ENCODE measurements around the gene MTHFD2. TPM values are rescaled to one million over a fixed set of nuclear protein-coding genes. Genes with fewer than 3 reads are reported as not detected.

Gene MTHFD2
- total RNA-seq, 2 donors from 2014 or later, result 12.9 to 15.8 TPM

DNA sequence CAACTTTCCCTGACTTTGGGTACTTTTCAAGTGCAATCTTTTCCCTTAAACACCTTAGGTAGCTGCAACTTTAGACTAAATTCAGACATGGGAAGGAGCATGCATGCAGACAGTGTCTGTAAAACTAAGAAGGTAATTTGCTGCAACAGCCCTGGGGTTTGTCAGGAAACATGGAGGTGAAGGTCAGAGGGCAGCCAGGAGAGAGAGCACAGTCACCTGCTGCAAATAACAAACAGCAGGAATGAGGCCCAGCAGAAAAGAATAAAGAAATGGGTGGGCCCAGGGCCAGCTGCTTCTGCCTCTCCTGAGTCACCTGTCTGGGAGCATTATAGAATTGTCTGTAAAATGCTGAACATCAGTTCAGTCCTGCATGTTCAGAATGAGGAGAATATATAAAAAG is 35.2 kb downstream of the MTHFD2 start:
- Histone ChIP-seq H3K27ac (no peak overlapping the region), H3K4me1 (no peaks in the 10 kb centered on the region), H3K27me3 (no peaks in the 10 kb centered on the region), H3K4me3 (no peak overlapping the region), H3K9me3 (no peaks in the 10 kb centered on the region), H3K36me3 (no peaks in the 10 kb centered on the region)
- DNase-seq (ENCODE audit: low spot score), result no peak
- TF ChIP-seq CTCF (IDR thresholded peaks at IDR 0.05), result no peak

- TF ChIP-seq CTCF (IDR thresholded peaks at IDR 0.05), result no peak
- no peaks in the 10 kb centered on the region for H3K4me1 ChIP-seq
- DNase-seq (ENCODE audit: low spot score), result no peak
- no peaks in the 10 kb centered on the region for H3K36me3 ChIP-seq
- no peak overlapping the region for H3K4me3 ChIP-seq
- no peak overlapping the region for H3K27ac ChIP-seq
- H3K27me3 ChIP-seq, result no peaks in the 10 kb centered on the region
- no peaks in the 10 kb centered on the region for H3K9me3 ChIP-seq
Measured at GRCh38 chr2:74235041-74235440, 36.6 kb downstream of the MTHFD2 start.

GRCh38 chr2:74238879-74239278 is 40.5 kb downstream of the MTHFD2 start:
- DNase-seq (ENCODE audit: low spot score), result no peak
- Histone ChIP-seq H3K36me3 (no peaks in the 10 kb centered on the region), H3K4me3 (no peak overlapping the region), H3K9me3 (no peaks in the 10 kb centered on the region), H3K27me3 (no peaks in the 10 kb centered on the region), H3K4me1 (no peaks in the 10 kb centered on the region), H3K27ac (no peak overlapping the region)
- TF ChIP-seq CTCF (IDR thresholded peaks at IDR 0.05), result no peak

- Histone ChIP-seq H3K9me3 (no peaks in the 10 kb centered on the region), H3K27ac (no peak overlapping the region), H3K36me3 (no peaks in the 10 kb centered on the region), H3K4me1 (no peaks in the 10 kb centered on the region), H3K27me3 (no peaks in the 10 kb centered on the region), H3K4me3 (no peak overlapping the region)
- no peak for DNase-seq (ENCODE audit: low spot score)
- TF ChIP-seq CTCF (IDR thresholded peaks at IDR 0.05), result no peak
Measured at GRCh38 chr2:74239346-74239745, 40.9 kb downstream of the MTHFD2 start.

DNA sequence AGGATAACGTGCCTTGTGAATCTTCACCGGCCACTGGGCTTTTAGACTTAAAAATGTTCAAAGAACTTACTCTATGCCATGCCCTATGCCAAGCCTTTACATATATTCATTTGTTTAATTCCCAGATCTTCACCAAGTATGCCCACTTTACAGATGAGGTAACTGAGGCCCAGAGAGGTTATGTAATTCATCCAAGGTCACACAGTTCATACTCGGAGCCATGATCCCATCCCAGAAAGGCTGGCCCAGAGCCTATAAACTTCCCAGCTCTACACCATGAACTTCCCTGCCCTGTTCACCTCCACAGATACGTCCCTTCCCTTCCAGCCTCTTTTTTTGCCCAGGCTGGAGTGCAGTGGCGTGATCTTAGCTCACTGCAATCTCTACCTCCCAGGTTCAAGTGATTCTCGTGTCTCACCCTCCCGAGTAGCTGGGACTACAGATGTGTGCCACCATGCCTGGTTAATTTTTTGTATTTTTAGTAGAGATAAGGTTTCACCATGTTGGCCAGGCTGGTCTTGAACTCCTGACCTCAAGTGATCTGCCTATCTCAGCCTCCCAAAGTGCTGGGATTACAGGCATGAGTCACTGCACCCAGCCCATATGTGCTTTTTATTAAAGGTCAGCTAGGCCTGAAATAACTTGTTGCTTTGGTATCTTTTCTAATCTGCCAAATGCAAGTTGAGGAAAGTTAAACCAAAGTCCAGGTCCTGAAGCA is 44.1 kb downstream of the MTHFD2 start:
- Histone ChIP-seq H3K27ac (no peak overlapping the region), H3K9me3 (no peaks in the 10 kb centered on the region), H3K27me3 (no peaks in the 10 kb centered on the region), H3K4me3 (no peak overlapping the region), H3K4me1 (no peaks in the 10 kb centered on the region), H3K36me3 (no peaks in the 10 kb centered on the region)
- no peak for TF ChIP-seq CTCF (IDR thresholded peaks at IDR 0.05)
- DNase-seq (ENCODE audit: low spot score), result no peak

- Histone ChIP-seq H3K27me3 (no peaks in the 10 kb centered on the region), H3K27ac (no peak overlapping the region), H3K36me3 (no peaks in the 10 kb centered on the region), H3K9me3 (no peaks in the 10 kb centered on the region), H3K4me1 (no peaks in the 10 kb centered on the region), H3K4me3 (no peak overlapping the region)
- TF ChIP-seq CTCF (IDR thresholded peaks at IDR 0.05), result no peak
- DNase-seq (ENCODE audit: low spot score), result no peak
Measured at GRCh38 chr2:74244286-74244685, 45.9 kb downstream of the MTHFD2 start.

Measured in right atrium auricular region (tissue), 2 donors.